GM21526 (cell line): ENCODE results near the gene NUBPL.
"Not testable (repeated sequence)": the region's sequence is repeated elsewhere in the genome, so short reads cannot be mapped to it uniquely, and the experiment has no call there.

Experiments used
- ATAC-seq: cut with Tn5 transposase; IDR thresholded peaks from one replicate; pipeline ENCODE4 v1.9.1; 2021; ENCODE audit warnings: moderate library complexity; ENCODE audit not compliant: unreplicated experiment, low FRiP score

NUBPL gene

DNA sequence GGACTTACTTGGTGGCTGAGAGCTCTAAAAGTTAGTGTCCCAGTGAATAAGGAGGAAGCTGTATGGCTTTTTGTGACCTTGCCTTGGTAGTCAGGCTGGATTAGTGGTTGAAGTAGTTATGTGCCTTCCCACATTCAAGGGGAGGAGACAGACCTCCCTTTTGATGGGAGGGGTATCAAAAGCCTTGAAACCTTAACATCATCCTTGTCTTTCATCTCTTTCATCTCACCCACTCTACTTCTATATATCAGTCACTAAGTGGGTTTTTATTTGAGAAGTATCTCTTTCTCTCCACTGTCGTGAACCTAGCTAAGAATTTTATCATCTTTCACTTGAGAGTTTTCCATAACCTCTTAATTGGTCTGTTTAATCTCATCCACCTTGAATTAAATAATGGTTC lies 15.7 kb downstream of the NUBPL start:
- no peak for ATAC-seq

DNA sequence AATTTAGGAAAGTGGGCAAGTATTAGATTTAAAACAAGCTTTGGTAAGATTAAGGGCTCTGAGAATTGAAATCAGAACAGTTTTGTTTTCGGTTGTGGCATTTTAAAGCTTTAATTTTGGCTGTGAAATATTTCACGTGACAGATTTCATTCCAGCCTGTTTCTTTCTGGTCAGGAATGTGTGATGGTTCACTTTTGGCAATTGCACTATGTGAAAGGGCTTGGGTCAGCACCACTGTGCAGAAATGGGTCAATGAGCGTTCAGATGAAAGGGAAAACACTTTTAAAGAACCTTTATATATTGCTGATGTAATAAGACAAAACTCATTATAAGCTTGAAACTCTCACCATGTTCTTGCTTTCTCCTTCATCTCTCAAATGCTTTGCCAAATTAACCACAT lies 17.1 kb downstream of the NUBPL start:
- no peak for ATAC-seq

DNA sequence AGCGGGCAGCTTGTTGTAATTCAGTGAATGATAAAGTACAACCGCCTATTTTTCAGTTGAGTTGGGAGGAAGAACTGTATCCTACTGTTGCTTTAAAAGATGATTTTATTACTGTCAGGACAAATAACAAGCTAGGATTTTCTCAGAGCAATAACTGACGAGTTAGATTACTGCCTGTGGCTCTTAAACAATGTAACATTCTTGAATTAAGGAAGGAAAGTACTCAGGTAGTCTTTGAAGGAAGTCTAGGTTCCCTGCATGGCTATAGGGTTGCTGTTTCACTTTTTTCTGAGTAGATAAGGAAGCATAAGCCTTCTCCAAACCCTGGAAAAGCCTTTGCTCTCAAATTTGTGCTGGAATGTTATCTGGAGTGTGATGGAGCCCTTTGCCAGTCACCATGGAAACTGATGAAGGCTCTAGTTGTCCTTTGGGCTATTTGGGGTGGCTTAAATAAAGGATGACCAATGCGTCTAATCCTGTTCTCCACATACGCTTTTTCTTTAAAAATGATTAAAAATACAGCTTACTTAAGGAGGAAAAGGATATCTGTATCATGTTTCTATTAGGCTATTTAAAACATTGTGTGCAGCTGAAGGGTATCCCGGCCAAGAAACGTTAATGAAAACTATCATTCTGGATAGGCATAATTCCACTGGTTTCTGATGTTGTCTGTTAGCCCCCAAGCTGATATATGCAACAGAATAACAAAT lies 17.7 kb downstream of the NUBPL start:
- no peak for ATAC-seq

DNA sequence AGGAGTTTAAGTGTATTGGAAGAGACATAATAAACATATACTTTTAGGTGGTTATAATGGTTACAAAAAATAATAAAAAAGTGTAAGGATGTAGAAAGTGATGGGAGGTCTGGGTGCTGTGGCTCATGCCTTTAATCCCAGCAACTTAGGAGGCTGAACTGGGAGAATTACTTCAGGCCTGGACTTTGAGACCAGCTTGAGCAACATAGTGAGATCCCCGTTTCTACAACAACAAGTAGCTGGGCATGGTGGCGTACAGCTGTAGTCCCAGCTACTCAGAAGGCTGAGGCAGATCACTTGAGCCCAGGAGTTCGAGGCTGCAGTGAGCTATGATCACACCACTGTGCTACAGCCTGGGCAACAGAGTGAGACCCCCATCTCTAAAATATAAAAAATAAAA lies 19.0 kb downstream of the NUBPL start:
- no peak for ATAC-seq

DNA sequence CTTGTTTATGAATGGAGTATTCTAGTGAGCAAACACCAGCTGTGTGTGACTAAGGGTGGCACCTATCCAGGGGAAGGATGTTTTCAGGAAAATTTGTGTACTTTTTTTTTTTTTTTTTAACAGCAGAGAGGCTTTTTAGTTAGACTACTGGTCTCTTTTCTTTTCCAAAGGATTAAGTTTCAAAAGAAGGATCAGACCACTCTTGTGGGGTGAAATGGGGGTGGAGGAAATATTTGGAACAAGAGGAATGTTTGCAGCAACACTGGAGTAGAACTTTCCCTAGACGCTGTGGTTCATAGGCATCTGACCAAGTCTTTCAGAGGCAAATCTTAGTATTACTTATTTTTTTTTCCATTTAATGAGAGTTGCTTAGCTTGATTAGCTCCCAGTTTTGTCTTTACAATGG lies 21.1 kb downstream of the NUBPL start:
- ATAC-seq, result no peak

DNA sequence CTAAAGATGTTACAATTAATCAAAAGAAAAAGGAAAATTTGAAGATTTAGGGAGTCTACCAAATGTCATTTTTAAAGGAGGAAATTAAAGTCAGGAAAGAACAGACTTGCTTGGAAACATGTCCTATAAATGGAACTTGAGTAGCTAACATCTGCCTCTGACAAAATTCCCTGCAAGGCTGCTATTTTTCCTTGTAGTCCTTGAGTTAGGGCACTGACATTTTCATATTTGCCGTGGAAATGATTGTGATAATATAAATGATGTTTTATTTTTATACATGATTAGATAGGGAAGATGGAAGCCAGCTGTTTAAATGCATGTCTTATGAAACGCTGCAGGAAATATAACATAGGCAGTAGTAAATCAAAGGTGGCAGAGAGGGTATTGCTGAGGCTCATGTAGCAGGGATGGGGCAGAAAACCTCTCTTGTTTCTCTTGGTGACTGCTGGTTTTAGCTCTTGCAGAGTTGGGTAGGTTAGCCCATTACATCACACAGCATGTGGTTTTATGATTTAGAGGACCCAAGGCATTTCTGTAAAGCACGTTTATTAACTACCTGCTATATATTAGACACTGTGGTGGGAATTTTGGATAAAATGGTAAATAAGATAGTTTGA lies 21.7 kb downstream of the NUBPL start:
- ATAC-seq, result no peak

DNA sequence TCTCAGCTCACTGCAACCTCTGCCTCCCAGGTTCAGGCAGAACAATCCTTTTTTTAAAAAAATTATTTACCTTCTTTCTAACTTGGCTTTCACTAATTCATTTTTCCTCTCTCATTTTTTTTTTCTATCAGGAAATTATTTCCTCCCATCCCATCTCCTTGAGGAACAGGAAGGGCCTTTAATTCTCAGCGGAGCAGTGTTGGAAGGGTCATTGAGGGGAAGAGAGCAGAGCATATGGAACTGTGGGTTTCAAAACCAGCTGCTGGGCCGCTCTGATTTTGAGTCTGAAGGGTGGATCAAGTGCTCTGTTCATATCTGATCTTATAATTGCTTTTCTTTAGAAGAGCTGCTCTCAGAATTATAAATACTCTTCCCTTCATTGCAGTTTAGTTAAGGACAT lies 29.0 kb downstream of the NUBPL start:
- no peak for ATAC-seq

DNA sequence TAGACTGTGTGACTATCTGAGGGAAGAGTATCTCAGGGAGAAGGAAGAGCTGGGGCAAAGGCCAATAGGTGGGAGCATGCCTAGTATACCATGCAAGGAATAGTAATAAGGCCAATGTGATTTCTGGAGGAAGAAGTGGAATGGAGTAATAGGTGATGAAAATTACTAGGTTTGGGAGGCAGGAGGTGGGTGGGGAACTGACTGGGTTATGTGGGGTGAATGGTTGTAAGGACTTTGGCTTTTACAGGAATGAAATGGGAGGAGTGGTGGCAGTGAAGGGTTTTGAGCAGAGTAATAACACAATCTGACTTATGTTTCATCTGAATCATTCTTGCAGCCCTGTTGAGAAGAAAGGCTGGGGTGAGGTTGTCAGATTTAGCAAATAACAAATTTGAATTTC lies 30.9 kb downstream of the NUBPL start:
- no peak for ATAC-seq

DNA sequence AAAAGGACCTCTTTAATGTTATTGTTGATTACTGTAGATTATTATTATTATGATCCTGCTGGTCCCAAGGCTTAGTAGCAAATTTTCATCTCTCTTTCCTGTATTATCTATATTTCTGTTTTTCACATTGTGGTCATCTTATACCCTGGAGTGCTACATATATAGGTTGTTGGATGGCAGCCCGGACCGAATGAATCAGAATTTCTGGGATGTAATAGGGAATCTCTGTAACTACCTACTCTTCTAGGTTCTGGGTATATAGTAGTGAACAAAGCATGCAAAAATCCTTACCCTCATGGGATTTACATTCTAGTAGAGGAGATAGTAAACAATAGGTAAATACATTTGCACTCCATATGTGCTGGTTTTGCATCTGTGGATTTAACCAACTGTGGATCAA lies 31.4 kb downstream of the NUBPL start:
- ATAC-seq, result no peak

DNA sequence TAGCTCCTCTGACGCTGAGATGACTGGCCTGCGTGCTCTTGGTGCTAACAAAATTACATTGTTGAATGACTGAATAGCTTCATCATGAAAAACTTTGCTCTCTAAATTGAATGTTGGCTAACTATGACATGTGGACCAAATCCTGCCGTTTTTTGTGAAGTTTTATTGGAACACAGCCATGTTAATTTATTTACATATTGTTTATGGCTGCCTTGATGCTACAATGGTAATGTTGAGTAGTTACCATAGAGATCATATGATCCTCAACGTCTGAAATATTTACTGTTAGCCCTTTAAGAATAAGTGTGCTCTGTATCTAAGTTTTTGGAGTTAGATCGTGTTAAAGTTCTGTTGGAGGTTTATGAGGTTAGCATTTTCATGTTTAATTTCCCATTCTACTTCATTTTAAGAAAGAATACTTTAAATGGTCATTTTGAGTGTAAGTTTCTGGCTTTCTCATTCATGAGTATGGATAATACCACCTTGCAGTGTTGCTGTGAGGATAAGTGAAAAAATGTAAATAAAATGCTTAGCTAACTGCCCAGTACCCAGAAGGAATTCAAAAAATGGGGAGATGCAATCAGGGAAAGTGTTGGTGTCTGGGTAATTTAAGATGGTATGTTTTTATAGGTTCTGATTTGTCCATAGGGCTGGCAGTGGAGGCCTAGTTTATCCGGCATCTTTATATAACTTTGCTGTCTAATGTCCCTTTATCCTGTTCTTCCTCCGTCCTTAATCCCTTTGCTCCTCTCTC lies 35.3 kb downstream of the NUBPL start:
- no peak for ATAC-seq

DNA sequence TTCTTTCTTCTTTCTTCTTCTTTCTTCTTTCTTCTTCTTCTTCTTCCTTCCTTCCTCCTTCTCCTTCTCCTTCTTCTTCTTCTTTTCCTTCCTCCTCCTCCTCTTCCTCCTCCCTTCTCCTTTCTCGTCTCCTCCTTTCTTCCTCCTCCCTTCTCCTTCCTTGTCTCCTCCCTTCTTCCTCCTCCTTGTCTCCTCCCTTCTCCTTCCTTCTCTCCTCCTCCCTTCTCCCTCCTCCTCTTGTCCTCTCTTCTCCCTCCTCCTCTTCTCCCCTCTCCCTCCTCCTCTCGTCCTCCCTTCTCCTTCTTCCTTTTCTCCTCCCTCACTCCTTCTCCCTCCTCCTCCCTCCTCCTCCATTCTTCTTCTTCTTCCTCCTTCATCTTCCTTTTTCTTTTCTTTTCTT lies 44.5 kb downstream of the NUBPL start:
- ATAC-seq, result no peak

DNA sequence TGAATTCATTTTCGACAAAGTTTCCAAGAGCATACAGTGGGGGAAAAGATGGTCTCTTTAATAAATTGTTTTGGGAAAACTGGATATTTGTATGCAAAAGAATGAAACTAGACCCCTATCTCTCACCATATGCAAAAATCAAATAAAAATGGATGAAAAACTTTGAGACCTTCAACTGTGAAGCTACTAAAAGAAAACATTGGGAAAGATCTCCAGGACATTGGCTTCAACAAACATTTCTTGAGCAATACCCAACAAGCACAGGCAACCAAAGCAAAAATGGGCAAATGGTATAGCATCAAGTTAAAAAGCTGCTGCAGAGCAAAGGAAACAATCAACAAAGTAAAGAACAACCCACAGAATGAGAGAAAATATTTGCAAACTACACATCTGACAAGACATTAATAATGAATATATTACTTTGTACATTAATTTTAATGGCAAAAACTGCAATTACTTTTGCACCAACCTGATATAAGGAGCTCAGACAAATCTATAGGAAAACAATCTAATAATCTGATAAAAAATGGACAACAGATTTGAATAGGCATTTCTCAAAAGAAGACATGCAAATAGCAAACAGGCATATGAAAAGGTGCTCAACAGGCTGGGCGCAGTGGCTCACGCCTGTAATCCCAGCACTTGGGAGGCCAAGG lies 50.7 kb downstream of the NUBPL start:
- no peak for ATAC-seq

DNA sequence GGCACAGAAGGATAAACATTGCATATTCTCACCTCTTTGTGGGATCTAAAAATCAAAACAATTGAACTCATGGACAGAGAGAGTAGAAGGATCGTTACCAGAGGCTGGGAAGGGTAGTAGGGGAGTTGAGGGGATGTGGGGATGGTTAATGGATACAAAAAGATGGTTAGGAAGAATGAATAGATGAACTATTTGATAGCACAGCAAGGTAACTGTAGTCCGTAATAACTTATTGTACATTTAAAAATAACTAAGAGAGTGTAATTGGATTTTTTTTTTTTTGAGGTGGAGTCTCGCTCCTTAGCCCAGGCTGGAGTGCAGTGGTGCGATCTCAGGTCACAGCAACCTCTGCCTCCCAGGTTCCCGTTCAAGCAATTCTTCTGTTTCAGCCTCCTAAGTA lies 52.0 kb downstream of the NUBPL start:
- no peak for ATAC-seq

DNA sequence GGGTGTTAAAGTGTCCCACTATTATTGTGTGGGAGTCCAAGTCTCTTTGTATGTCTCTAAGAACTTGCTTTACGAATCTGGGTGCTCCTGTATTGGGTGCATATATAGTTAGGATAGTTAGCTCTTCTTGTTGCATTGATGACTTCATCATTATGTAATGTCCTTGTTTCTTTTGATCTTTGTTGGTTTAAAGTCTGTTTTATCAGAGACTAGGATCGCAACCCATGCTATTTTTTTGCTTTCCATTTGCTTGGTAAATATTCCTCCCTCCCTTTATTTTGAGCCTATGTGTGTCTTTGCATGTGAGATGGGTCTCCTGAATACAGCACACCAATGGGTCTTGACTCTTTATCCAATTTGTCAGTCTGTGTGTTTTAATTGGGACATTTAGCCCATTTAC lies 57.7 kb downstream of the NUBPL start:
- not testable (repeated sequence) for ATAC-seq

DNA sequence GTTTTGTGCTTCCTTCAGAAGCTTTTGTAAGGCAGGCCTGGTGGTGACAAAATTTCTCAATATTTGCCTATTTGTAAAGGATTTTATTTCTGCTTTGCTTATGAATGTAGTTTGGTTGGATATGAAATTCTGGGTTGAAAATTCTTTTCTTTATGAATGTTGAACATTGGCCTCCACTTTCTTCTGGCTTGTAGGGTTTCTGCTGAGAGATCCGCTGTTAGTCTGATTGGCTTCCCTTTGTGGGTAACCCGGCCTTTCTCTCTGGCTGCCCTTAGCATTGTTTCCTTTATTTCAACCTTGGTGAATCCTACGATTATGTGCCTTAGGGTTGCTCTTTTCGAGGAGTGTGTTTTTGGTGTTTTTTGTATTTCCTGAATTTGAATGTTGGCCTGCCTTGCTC lies 58.2 kb downstream of the NUBPL start:
- no peak for ATAC-seq

DNA sequence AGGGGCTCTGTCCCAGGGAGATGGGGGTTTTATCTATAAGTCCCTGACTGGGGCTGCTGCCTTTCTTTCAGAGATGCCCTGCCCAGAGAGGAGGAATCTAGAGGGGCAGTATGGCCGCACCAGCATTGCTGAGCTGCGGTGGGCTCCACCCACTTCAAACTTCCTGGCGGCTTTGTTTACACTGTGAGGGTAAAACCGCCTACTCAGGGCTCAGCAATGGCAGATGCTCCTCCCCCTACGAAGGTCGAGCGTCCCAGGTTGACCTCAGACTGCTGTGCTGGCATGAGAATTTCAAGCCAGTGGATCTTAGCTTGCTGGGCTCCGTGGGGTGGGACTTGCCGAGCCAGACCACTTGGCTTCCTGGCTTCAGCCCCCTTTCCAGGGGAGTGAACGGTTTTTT lies 59.7 kb downstream of the NUBPL start:
- not testable (repeated sequence) for ATAC-seq

DNA sequence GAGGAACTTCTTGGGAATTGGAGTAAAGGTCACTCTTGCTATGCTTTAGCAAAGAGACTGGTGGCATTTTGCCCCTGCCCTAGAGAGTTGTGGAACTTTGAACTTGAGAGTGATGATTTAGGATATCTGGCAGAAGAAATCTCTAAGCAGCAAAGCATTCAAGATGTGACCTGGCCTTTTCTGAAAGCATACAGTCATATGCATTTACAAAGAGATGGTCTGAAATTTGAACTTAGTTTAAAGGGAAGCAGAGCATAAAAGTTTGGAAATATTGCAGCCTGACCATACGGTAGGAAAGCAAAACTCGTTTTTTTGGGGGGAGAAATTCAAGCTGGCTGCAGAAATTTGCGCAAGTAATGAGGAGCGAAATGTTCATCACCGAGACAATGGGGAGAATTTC lies 60.9 kb downstream of the NUBPL start:
- no peak for ATAC-seq

DNA sequence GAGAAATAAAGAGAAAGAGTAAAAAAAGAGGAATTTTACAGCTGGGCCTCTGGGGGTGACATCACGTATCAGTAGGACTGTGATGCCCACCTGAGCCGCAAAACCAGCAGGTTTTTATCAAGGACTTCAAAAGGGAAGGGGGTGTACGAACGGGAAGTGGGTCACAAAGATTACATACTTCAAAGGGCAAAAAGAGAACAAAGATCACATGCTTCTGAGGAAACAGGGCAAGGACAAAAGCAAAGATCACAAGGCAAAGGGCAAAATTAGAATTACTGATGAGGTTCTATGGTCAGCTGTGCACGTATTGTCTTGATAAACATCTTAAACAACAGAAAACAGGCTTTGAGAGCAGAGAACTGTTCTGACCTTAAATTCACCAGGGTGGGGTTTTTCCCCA lies 91.7 kb downstream of the NUBPL start:
- ATAC-seq, result not testable (repeated sequence)

DNA sequence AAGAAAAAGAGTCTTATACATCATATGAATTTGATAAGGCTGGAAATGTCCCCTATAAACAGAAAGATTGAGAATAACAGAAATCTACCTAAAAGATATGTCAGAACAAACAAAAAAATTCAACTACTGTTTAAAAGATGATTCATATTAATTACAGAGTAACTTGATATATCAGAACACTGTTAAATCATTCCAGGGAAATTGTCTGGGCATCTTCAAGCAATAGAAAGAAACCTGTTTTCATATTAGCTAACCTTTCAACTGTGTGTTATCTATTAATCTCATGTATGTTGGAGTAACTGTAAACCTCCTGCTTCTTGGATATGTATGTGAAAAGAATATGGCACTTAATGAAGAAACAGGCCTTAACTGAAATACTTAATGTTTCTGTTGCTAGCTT lies 96.7 kb downstream of the NUBPL start:
- no peak for ATAC-seq

DNA sequence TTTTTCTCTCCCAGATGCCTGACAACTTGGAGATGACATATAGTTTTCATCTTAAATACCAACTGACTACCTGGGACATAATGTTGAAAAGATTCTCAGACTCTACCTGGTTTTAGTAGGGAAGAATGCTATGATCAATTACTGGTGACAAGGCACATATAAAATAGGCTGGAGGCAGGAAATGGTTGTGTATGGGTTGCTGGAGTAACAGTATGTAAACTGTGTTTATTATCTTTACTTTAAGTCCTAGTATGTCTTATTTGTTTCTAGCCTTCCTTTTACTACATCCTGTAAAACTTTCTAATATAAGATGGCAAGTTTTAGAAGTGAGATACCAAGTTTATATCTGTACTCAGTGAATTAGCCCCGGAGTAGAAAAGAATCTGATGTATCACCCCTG lies 98.1 kb downstream of the NUBPL start:
- ATAC-seq, result no peak

DNA sequence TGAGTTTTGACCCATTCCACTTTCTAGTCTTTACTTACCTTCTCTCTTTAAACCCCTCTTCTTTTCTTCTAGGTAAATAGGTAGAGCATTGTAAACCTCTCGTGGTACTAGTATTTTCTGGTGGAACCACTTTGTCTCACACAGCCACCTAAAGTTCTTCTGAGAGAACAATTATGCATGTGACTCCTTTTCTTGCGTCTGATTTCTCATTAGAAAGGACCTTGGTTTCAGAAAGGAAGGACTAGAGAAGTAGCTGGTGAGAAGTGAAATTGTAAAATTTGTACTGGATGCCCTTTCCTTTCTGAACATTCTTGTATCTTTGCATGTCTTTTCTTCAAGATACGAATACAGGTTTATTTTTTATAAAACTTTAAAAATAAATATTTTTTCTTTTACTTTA lies 99.0 kb downstream of the NUBPL start:
- ATAC-seq, result peak; percentile 70
